ENCODE results near the gene PAPSS1. TPM values are rescaled to one million over a fixed set of nuclear protein-coding genes. Genes with fewer than 3 reads are reported as not detected.

PAPSS1 gene
- total and polyA plus RNA-seq, 10 of the 15 experiments (the other 5 are each of a cell fraction or from before 2014, with no cell fraction given): 22.6 to 73.0 (median 30.6) TPM

GRCh38 chr4:107719922-107720722 lies at the start of gene PAPSS1 (continued):
- TF ChIP-seq HSF1 (IDR thresholded peaks at IDR 0.05; ENCODE audit: low read depth, low read length): no peak
- no peak for TF ChIP-seq IRF5 (IDR thresholded peaks at IDR 0.05; ENCODE audit: borderline replicate concordance)
- 0 out of 2 replicates have a peak, but pooled peaks have one; percentile 12 for TF ChIP-seq TAF1 (IDR thresholded peaks at IDR 0.05; ENCODE audit: borderline replicate concordance, low read depth, low read length)
- TF ChIP-seq ZNF217 (IDR thresholded peaks at IDR 0.05): no peak
- no peak for TF ChIP-seq FOS (IDR thresholded peaks at IDR 0.05; ENCODE audit: borderline replicate concordance, extremely low read depth, insufficient read length)
- TF ChIP-seq BHLHE40 (IDR thresholded peaks at IDR 0.05; ENCODE audit: borderline replicate concordance in 1 of 2, low read depth in 2 of 2, low read length in 1 of 2): peak; percentile 69 to 86; a peak in 3 of 4 replicates
- TF ChIP-seq CHD4 (IDR thresholded peaks at IDR 0.05): no peak
- no peak for TF ChIP-seq SUZ12 (IDR thresholded peaks at IDR 0.05; ENCODE audit: unreplicated experiment)
- TF ChIP-seq ZBTB11 (CRISPR knock-in tag; IDR thresholded peaks at IDR 0.05): peak; percentile 27; the same call in 1 of the 2 replicates
- no peak for TF ChIP-seq BCL3 (IDR thresholded peaks at IDR 0.05; ENCODE audit: borderline replicate concordance, insufficient read depth, low read depth, low read length, poor library complexity, severe bottlenecking)
- TF ChIP-seq HDGF (IDR thresholded peaks at IDR 0.05): peak; percentile 39; the same call in 1 of the 2 replicates
- TF ChIP-seq DPF2 (IDR thresholded peaks at IDR 0.05): peak; percentile 71; the same call in 1 of the 2 replicates
- TF ChIP-seq SMAD5 (IDR thresholded peaks at IDR 0.05; ENCODE audit: low read depth): no peak
- no peak for TF ChIP-seq TCF12 (IDR thresholded peaks at IDR 0.05; ENCODE audit: low read depth, low read length)
- no peak for TF ChIP-seq CBX5 (IDR thresholded peaks at IDR 0.05; ENCODE audit: low read depth)
- no peak for TF ChIP-seq WRNIP1 (IDR thresholded peaks at IDR 0.05; ENCODE audit: borderline replicate concordance, low read depth, low read length)
- TF ChIP-seq IKZF2 (IDR thresholded peaks at IDR 0.05): peak in 1 of 2 experiments; percentile 15; a peak in 1 of 4 replicates
- TF ChIP-seq ETV6 (conservative IDR thresholded peaks at IDR 0.05 in 1 of 2, IDR thresholded peaks at IDR 0.05 in 1 of 2; ENCODE audit: borderline replicate concordance in 1 of 2, low read depth in 1 of 2): no peak
- peak; percentile 68; the same call in 1 of the 2 replicates for TF ChIP-seq RB1 (IDR thresholded peaks at IDR 0.05; ENCODE audit: borderline replicate concordance)
- no peak for TF ChIP-seq E2F4 (IDR thresholded peaks at IDR 0.05; ENCODE audit: low read depth, low read length)
